Measurements from ENCODE around the gene GEMIN7.

The GEMIN7 gene

GRCh38 chr19:45135176-45135885, 56.3 kb downstream of the GEMIN7 start:
- TF ChIP-seq, protein P1, sequence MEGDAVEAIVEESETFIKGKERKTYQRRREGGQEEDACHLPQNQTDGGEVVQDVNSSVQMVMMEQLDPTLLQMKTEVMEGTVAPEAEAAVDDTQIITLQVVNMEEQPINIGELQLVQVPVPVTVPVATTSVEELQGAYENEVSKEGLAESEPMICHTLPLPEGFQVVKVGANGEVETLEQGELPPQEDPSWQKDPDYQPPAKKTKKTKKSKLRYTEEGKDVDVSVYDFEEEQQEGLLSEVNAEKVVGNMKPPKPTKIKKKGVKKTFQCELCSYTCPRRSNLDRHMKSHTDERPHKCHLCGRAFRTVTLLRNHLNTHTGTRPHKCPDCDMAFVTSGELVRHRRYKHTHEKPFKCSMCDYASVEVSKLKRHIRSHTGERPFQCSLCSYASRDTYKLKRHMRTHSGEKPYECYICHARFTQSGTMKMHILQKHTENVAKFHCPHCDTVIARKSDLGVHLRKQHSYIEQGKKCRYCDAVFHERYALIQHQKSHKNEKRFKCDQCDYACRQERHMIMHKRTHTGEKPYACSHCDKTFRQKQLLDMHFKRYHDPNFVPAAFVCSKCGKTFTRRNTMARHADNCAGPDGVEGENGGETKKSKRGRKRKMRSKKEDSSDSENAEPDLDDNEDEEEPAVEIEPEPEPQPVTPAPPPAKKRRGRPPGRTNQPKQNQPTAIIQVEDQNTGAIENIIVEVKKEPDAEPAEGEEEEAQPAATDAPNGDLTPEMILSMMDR (conservative IDR thresholded peaks at IDR 0.05): no peak
- TF ChIP-seq ZFX (IDR thresholded peaks at IDR 0.05): no peak
- H3K27ac ChIP-seq: no peak overlapping the region

GRCh38 chr19:45136507-45137178, 57.6 kb downstream of the GEMIN7 start:
- H3K27ac ChIP-seq: no peak overlapping the region
- TF ChIP-seq ZFX (IDR thresholded peaks at IDR 0.05): no peak
- TF ChIP-seq, protein P1 (conservative IDR thresholded peaks at IDR 0.05): no peak

DNA sequence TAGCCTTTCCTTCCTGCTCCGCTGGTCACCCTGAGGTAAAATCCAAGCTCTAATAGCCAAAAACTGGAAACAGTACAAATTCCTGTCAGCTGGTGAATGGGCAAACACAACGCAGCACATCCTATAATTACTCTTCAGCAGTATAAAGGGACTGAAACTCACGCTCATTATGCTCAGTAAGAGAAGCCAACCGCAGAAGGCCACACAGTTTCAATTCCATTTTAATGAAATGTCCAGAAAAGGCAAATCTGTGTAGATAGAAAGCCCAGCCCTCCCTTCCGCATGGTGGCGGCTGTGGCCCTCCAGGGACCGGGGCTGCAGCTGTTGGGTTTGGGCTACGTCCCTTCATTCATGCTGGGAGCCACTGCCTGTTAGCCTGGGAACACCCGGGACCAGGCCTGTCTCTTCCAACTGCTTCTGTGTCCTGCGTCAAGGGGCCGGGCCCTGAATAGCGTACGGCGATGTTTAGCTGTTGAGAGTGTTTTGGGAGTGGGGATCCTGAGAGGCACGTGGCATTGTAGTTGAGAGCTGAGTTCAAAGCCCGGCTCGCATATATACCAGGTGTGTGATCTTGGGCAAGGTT, 58.2 kb downstream of the GEMIN7 start:
- no peak for TF ChIP-seq ZFX (IDR thresholded peaks at IDR 0.05)
- TF ChIP-seq, protein P1 (conservative IDR thresholded peaks at IDR 0.05): no peak
- no peak overlapping the region for H3K27ac ChIP-seq

- H3K27ac ChIP-seq: no peak overlapping the region
- TF ChIP-seq, protein P1 (conservative IDR thresholded peaks at IDR 0.05): no peak
- no peak for TF ChIP-seq ZFX (IDR thresholded peaks at IDR 0.05)
These were observed 59.3 kb downstream of the GEMIN7 start for GRCh38 chr19:45138303-45138751.

DNA sequence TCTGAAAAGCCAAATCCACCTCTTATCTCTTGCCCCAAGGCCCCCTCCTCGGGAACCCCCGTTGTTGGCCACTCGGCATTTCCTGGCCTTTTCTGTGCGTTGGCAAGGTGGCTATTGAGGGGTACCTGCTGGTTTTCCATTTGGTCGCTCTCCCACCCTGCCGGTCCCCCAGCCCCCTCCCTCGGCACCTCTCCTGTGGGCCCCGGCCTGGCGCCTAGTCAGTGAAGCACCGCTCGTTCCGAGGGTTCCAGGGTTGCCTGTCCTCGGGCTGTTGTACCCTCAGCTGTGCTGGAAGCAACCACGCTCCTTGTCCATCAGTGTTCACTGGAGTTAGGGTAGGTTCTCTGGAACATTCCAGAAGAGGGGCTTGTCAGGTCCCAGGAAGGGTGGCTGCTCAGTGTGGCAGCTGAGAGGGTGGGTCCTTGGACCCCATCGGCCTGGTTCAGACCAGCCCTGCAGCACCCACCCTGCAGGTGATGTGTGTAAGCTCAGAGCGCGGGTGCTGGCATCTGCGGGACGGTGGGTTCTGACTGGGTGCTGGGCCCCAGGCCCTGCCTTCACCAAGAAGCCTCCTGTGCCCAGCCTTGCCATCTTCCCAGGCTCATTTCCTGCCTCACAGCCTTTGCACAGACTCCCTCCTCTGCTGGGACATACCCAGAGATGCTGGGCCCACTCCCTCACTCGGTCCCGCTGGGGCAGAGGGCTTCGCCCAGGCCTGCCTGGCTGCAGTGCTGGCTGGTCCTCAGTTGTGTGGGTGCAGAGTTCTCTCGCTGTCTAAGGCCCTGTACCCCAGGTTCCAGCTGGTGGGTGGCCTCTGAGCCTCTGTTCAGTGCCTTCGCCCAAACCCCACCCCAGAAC, 60.5 kb downstream of the GEMIN7 start:
- H3K27ac ChIP-seq: no peak overlapping the region

DNA sequence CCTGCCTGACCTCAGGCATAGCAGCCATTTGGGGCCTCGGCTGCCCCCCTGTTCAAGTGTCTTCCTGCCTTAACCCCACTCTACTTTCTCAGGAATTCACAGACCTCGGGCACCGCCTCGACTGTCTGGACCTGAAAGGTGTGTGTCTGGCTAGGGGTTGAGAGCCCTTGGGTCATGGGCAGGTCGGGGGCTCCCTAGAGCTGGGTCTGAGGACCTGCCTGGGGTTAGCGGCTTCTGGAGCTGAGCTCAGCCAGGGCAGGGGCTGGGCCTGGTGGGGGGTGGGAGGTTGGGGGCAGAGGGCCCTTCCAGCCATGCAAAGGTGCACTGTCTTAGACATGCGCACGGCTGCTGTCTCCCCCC, 61.1 kb downstream of the GEMIN7 start:
- no peak for TF ChIP-seq ZFX (IDR thresholded peaks at IDR 0.05)
- TF ChIP-seq, protein P1 (conservative IDR thresholded peaks at IDR 0.05): no peak
- H3K27ac ChIP-seq: no peak overlapping the region

More for the DNA sequence above, 60.5 kb downstream of the GEMIN7 start:
- TF ChIP-seq, protein P1 (conservative IDR thresholded peaks at IDR 0.05): no peak
- TF ChIP-seq ZFX (IDR thresholded peaks at IDR 0.05): no peak
